NK-92 (cell line): ENCODE results near the gene GLIS1.

Experiments
- DNase-seq: peaks from one replicate; lab custom pipeline; 2025; ENCODE audit not compliant: unreplicated experiment; lab: John Stamatoyannopoulos, UW

The GLIS1 gene

GRCh38 chr1:53583868-53584776 is 154.8 kb downstream of the GLIS1 start:
- no peak for DNase-seq

GRCh38 chr1:53583021-53583867 is 155.7 kb downstream of the GLIS1 start:
- no peak for DNase-seq

GRCh38 chr1:53582211-53583020 is 156.5 kb downstream of the GLIS1 start:
- DNase-seq = no peak

- no peak for DNase-seq
Measured at GRCh38 chr1:53581476-53581875, 157.5 kb downstream of the GLIS1 start.

GRCh38 chr1:53580739-53581475 is 158.1 kb downstream of the GLIS1 start:
- no peak for DNase-seq

- no peak for DNase-seq
Measured at GRCh38 chr1:53580009-53580400, 159.0 kb downstream of the GLIS1 start.

GRCh38 chr1:53579221-53580008 is 159.5 kb downstream of the GLIS1 start:
- no peak for DNase-seq

GRCh38 chr1:53578358-53578757 is 160.6 kb downstream of the GLIS1 start:
- DNase-seq = no peak

GRCh38 chr1:53577761-53578100 is 161.2 kb downstream of the GLIS1 start:
- no peak for DNase-seq

- DNase-seq = no peak
Measured at GRCh38 chr1:53576866-53577760, 161.9 kb downstream of the GLIS1 start.

GRCh38 chr1:53576381-53576801 is 162.6 kb downstream of the GLIS1 start:
- DNase-seq = no peak

GRCh38 chr1:53575955-53576320 is 163.0 kb downstream of the GLIS1 start:
- DNase-seq = no peak

GRCh38 chr1:53575141-53575954 is 163.6 kb downstream of the GLIS1 start:
- DNase-seq = no peak

GRCh38 chr1:53574621-53575020 is 164.3 kb downstream of the GLIS1 start:
- no peak for DNase-seq

GRCh38 chr1:53573931-53574330 is 165.0 kb downstream of the GLIS1 start:
- no peak for DNase-seq

- no peak for DNase-seq
Measured at GRCh38 chr1:53573522-53573921, 165.4 kb downstream of the GLIS1 start.

- no peak for DNase-seq
Measured at GRCh38 chr1:53572815-53573173, 166.2 kb downstream of the GLIS1 start.
